GM12875 (cell line): ENCODE measurements around the gene MET.

Experiments used
- H3K4me3 ChIP-seq: one replicate; pipeline ENCODE4 v1.5.1; 2011; ENCODE audit warnings: low read depth, low read length, control low read depth
- TF ChIP-seq, protein P1 (sequence below): IDR thresholded peaks from 2 replicates; pipeline ENCODE4 v1.5.1; 2011; ENCODE audit warnings: low read depth, mild to moderate bottlenecking, control low read depth, inconsistent platforms, low read length, moderate library complexity, borderline replicate concordance; ENCODE audit not compliant: insufficient read depth

Gene MET

DNA sequence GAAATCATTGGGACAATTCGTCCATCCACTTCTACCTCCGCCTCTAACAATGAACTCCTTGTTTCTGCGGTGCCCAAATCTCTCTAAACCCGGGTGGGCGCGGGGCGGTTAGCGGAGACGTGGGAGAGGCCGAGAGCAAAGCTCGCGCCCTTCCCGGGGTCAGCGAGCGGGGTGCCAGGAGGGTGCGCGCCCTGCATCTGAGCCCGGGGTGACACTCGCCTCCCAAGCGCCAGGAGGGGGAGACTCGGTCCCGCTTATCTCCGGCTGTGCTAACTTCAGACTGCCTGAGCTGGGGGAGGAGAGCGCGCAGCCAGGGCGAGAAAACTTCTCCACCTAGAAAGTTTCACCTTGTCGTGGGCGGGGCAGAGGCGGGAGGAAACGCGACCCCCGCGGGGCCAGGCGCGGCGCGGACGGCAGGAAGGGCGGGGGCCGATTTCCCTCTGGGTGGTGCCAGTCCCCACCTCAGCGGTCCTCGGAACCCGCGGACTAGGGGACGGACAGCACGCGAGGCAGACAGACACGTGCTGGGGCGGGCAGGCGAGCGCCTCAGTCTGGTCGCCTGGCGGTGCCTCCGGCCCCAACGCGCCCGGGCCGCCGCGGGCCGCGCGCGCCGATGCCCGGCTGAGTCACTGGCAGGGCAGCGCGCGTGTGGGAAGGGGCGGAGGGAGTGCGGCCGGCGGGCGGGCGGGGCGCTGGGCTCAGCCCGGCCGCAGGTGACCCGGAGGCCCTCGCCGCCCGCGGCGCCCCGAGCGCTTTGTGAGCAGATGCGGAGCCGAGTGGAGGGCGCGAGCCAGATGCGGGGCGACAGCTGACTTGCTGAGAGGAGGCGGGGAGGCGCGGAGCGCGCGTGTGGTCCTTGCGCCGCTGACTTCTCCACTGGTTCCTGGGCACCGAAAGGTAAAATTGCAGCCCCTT lies at the start of gene MET:
Gene MET (plus strand): TSS at position 516 of the 915 bp plus-strand sequence. CDS start 26,889 bp downstream, outside the sequence.
- TF ChIP-seq, protein P1, sequence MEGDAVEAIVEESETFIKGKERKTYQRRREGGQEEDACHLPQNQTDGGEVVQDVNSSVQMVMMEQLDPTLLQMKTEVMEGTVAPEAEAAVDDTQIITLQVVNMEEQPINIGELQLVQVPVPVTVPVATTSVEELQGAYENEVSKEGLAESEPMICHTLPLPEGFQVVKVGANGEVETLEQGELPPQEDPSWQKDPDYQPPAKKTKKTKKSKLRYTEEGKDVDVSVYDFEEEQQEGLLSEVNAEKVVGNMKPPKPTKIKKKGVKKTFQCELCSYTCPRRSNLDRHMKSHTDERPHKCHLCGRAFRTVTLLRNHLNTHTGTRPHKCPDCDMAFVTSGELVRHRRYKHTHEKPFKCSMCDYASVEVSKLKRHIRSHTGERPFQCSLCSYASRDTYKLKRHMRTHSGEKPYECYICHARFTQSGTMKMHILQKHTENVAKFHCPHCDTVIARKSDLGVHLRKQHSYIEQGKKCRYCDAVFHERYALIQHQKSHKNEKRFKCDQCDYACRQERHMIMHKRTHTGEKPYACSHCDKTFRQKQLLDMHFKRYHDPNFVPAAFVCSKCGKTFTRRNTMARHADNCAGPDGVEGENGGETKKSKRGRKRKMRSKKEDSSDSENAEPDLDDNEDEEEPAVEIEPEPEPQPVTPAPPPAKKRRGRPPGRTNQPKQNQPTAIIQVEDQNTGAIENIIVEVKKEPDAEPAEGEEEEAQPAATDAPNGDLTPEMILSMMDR: peak; percentile 59; the same call in 1 of the 2 replicates
- peak within 1 kb of the TSS; percentile 30 for H3K4me3 ChIP-seq

DNA sequence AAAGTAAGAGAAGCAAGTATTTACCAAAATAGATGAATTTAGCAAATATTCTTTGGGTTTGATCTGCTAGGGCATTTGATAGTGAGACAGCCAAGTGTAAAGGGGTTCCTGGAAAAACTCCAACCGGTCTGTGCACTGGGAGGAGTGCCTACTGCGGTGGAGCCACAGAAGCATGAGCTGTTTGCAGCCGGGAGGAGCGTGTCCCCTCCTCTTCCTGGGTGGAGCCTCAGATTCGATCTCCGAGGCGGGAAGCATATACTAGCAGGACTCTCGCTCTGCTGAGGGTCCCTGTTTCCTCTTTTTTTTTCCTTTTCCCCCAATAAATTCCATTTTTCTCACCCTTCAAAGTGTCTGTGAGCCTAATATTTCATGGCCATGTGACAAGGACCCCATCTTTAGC lies 45.1 kb upstream of the MET start:
- TF ChIP-seq, protein P1: no peak
- no peak overlapping the region for H3K4me3 ChIP-seq

DNA sequence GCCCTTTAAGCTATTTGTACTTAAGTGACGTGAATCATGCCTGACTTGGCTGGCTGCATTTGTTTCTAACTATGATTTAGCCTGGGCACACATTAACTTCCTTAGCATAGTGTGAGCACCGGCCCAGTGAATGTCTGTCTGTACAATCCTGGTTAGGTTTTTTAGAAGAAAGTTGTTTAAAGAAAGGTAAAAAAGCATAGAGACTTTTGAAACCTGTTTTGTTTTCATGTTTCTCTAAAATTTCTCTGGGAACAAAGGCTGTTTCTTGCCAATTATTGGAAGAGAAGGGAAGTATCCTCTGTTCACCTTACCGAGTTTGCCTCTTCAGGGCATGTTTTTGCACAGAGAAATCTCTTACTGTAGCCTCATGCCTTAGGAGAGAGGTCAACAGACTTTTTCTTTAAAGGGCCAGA lies 42.9 kb upstream of the MET start:
- no peak overlapping the region for H3K4me3 ChIP-seq
- TF ChIP-seq, protein P1: no peak

DNA sequence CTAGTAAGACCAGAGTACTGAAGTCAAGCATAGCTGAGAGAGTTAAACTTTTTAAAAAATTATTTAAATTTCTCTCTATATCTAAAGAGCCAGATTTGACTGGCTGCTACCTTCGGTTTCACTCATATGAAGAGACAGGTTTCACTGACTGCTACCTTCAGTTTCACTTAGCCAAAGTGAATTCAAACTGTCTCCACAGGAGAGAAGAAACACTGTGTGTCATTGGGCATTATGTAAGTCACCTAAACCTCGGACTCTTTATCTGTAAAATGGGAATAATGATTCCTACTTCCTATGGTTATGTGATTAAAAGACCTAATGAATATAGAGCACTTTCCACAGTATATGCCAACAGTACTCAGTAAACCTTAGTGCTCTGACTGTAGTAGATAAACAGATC lies 41.6 kb upstream of the MET start:
- TF ChIP-seq, protein P1: no peak
- no peak overlapping the region for H3K4me3 ChIP-seq

DNA sequence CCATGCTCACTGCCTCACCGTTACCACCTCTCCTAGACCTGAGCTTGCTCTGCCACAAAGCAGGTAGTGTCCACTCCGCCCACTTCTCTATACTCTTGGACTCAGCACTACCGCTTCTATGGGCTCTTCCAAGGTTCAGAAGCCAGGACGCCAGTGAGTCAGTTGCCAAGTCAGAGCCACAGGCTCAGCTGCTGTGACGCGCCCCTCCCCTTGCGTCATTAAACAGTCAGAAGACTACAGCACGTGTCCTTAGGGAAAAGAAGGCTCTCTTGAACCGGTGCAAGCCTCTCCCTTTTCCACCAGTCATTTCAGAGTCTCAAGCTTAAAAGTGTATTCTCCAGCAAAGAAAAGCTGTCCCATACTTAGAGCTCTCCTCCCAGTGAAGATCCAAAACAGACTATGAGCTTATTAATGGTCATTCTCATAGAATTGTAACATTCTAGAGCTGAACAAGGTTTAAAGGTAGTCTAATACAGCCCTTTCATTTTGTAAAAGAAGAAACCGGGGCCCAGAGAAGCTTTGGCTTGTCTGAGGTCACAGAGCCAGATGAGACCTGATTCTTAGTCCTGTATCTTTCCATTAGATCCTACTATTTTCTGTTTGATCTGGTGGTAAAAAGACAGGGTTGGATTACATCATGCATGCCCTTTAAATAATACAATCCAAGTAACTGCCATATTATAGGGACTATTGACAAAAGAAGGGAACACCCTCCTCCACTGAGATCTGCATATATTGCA lies 40.9 kb upstream of the MET start:
- TF ChIP-seq, protein P1: no peak
- no peak overlapping the region for H3K4me3 ChIP-seq

DNA sequence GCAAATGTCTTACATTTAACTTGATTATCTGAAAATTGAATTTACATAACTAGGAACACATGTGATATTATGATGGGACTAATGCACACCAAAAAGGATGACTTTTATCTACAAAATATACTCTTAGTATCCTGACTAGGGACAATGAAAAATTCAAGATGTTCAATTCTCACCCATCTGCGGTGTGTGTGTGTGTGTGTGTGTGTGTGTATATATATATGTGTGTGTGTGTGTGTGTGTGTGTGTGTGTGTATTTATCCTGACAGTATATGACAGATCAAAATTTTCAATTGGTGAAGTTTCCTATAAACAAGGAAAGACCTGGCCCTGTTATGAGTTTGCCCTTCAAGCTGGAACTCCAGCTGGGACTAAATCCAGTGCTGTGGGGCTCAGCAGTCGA lies 40.3 kb upstream of the MET start:
- no peak overlapping the region for H3K4me3 ChIP-seq

More for the DNA sequence above, 40.3 kb upstream of the MET start:
- TF ChIP-seq, protein P1: no peak
